DMS 273 (cell line): ENCODE measurements around the gene NAA11.
A peak's percentile ranks its signal among the peaks of the same experiment; 100 is the strongest.
"Not testable (repeated sequence)": the region's sequence is repeated elsewhere in the genome, so short reads cannot be mapped to it uniquely, and the experiment has no call there.

Source experiments
- DNase-seq: peaks from one replicate; lab custom pipeline; 2025; ENCODE audit not compliant: unreplicated experiment; lab: John Stamatoyannopoulos, UW

Gene NAA11

GRCh38 chr4:79311279-79311678 lies 14.6 kb downstream of the NAA11 start:
- no peak for DNase-seq

- no peak for DNase-seq
These were observed 16.9 kb downstream of the NAA11 start for GRCh38 chr4:79308971-79309370.

GRCh38 chr4:79308137-79308536 lies 17.7 kb downstream of the NAA11 start:
- no peak for DNase-seq

- DNase-seq: no peak
These were observed 19.1 kb downstream of the NAA11 start for GRCh38 chr4:79306795-79307194.

- DNase-seq: no peak
These were observed 25.6 kb downstream of the NAA11 start for GRCh38 chr4:79300280-79300679.

GRCh38 chr4:79298484-79298883 lies 27.4 kb downstream of the NAA11 start:
- DNase-seq: no peak

- no peak for DNase-seq
These were observed 27.8 kb downstream of the NAA11 start for GRCh38 chr4:79298027-79298426.

GRCh38 chr4:79297479-79297878 lies 28.4 kb downstream of the NAA11 start:
- DNase-seq: no peak

GRCh38 chr4:79296768-79297428 lies 29.0 kb downstream of the NAA11 start:
- DNase-seq: no peak

- DNase-seq: no peak
These were observed 30.8 kb downstream of the NAA11 start for GRCh38 chr4:79295086-79295485.

GRCh38 chr4:79294064-79294463 lies 31.8 kb downstream of the NAA11 start:
- DNase-seq: no peak

GRCh38 chr4:79292008-79292407 lies 33.9 kb downstream of the NAA11 start:
- DNase-seq: no peak

- peak; percentile 46 for DNase-seq
These were observed 35.5 kb downstream of the NAA11 start for GRCh38 chr4:79290376-79290775.

GRCh38 chr4:79288185-79288584 lies 37.7 kb downstream of the NAA11 start:
- no peak for DNase-seq

GRCh38 chr4:79287718-79288117 lies 38.1 kb downstream of the NAA11 start:
- peak; percentile 50 for DNase-seq

GRCh38 chr4:79287076-79287475 lies 38.8 kb downstream of the NAA11 start:
- no peak for DNase-seq

- no peak for DNase-seq
These were observed 44.1 kb downstream of the NAA11 start for GRCh38 chr4:79281566-79282359.

GRCh38 chr4:79277467-79277866 lies 48.4 kb downstream of the NAA11 start:
- DNase-seq: not testable (repeated sequence)

GRCh38 chr4:79273915-79274314 lies 51.9 kb downstream of the NAA11 start:
- peak; percentile 91 for DNase-seq

GRCh38 chr4:79272761-79273160 lies 53.1 kb downstream of the NAA11 start:
- no peak for DNase-seq

- DNase-seq: no peak
These were observed 53.7 kb downstream of the NAA11 start for GRCh38 chr4:79272126-79272525.

GRCh38 chr4:79267671-79268070 lies 58.2 kb downstream of the NAA11 start:
- peak; percentile 77 for DNase-seq
